Measurements from ENCODE around the gene ACTN1. TPM values are rescaled to one million over a fixed set of nuclear protein-coding genes. Genes with fewer than 3 reads are reported as not detected.
A peak's percentile ranks its signal among the peaks of the same experiment; 100 is the strongest.
"Not testable (repeated sequence)": the region's sequence is repeated elsewhere in the genome, so short reads cannot be mapped to it uniquely, and the experiment has no call there.

ACTN1 gene
- total RNA-seq, 1 donor from 2014 or later = 136 TPM

- ATAC-seq; DNase-seq (ENCODE audit: missing footprints); intact Hi-C loops (cut with DNase I): not testable (repeated sequence)
Observed at GRCh38 chr14:68973219-68973565, 5.9 kb downstream of the ACTN1 start.

GRCh38 chr14:68972507-68973218, 6.4 kb downstream of the ACTN1 start:
- ATAC-seq (no peak), DNase-seq (ENCODE audit: missing footprints) (no peak)
- intact Hi-C loops (cut with DNase I) = no loop called here

GRCh38 chr14:68971411-68972035, 7.6 kb downstream of the ACTN1 start:
- intact Hi-C loops (cut with DNase I) = no loop called here
- ATAC-seq (no peak), DNase-seq (ENCODE audit: missing footprints) (peak; percentile 57)

- ATAC-seq (no peak), DNase-seq (ENCODE audit: missing footprints) (no peak)
- intact Hi-C loops (cut with DNase I) = no loop called here
Observed at GRCh38 chr14:68970736-68971135, 8.4 kb downstream of the ACTN1 start.

- no peak for DNase-seq (ENCODE audit: missing footprints)
- ATAC-seq = no peak
- intact Hi-C loops (cut with DNase I) = no loop called here
Observed at GRCh38 chr14:68970038-68970612, 9.0 kb downstream of the ACTN1 start.

GRCh38 chr14:68969278-68970033, 9.6 kb downstream of the ACTN1 start:
- intact Hi-C loops (cut with DNase I) = no loop called here
- DNase-seq (ENCODE audit: missing footprints) = no peak
- peak; percentile 20 for ATAC-seq

GRCh38 chr14:68968721-68969120, 10.4 kb downstream of the ACTN1 start:
- DNase-seq (ENCODE audit: missing footprints) (no peak), ATAC-seq (no peak)
- intact Hi-C loops (cut with DNase I) = no loop called here

GRCh38 chr14:68968051-68968450, 11.1 kb downstream of the ACTN1 start:
- DNase-seq (ENCODE audit: missing footprints) = no peak
- ATAC-seq = no peak
- intact Hi-C loops (cut with DNase I) = no loop called here

GRCh38 chr14:68967459-68967940, 11.6 kb downstream of the ACTN1 start:
- DNase-seq (ENCODE audit: missing footprints) = no peak
- intact Hi-C loops (cut with DNase I) = no loop called here
- peak; percentile 2 for ATAC-seq

- ATAC-seq (peak; percentile 26), DNase-seq (ENCODE audit: missing footprints) (no peak)
- intact Hi-C loops (cut with DNase I) = no loop called here
Observed at GRCh38 chr14:68966872-68967301, 12.2 kb downstream of the ACTN1 start.

GRCh38 chr14:68965261-68965761, 13.8 kb downstream of the ACTN1 start:
- intact Hi-C loops (cut with DNase I) = no loop called here
- DNase-seq (ENCODE audit: missing footprints) (no peak), ATAC-seq (no peak)

- intact Hi-C loops (cut with DNase I) = no loop called here
- DNase-seq (ENCODE audit: missing footprints) (no peak), ATAC-seq (no peak)
Observed at GRCh38 chr14:68964300-68965093, 14.6 kb downstream of the ACTN1 start.

GRCh38 chr14:68962681-68963080, 16.4 kb downstream of the ACTN1 start:
- intact Hi-C loops (cut with DNase I) = no loop called here
- no peak for ATAC-seq
- DNase-seq (ENCODE audit: missing footprints) = no peak

- DNase-seq (ENCODE audit: missing footprints) (no peak), ATAC-seq (no peak)
- intact Hi-C loops (cut with DNase I) = no loop called here
Observed at GRCh38 chr14:68961781-68962584, 17.1 kb downstream of the ACTN1 start.

- DNase-seq (ENCODE audit: missing footprints) = no peak
- intact Hi-C loops (cut with DNase I) = no loop called here
- no peak for ATAC-seq
Observed at GRCh38 chr14:68961361-68961760, 17.7 kb downstream of the ACTN1 start.

GRCh38 chr14:68960123-68960522, 19.0 kb downstream of the ACTN1 start:
- DNase-seq (ENCODE audit: missing footprints) (no peak), ATAC-seq (no peak)
- intact Hi-C loops (cut with DNase I) = no loop called here

- ATAC-seq (no peak), DNase-seq (ENCODE audit: missing footprints) (no peak)
- intact Hi-C loops (cut with DNase I) = no loop called here
Observed at GRCh38 chr14:68959035-68959434, 20.1 kb downstream of the ACTN1 start.

GRCh38 chr14:68958553-68958952, 20.5 kb downstream of the ACTN1 start:
- intact Hi-C loops (cut with DNase I) = no loop called here
- no peak for ATAC-seq
- DNase-seq (ENCODE audit: missing footprints) = no peak

All from Right ventricle myocardium inferior (tissue), 1 donor.